NCI-H82 treated with DMSO at 0.1 percent for 48 hours (cell line): ENCODE results near the gene RAVER2.
"Not testable (repeated sequence)": the region's sequence is repeated elsewhere in the genome, so short reads cannot be mapped to it uniquely, and the experiment has no call there.

Experiments used
- DNase-seq: peaks from one replicate; lab custom pipeline; 2025; ENCODE audit not compliant: unreplicated experiment; lab: John Stamatoyannopoulos, UW

The RAVER2 gene, protein sequence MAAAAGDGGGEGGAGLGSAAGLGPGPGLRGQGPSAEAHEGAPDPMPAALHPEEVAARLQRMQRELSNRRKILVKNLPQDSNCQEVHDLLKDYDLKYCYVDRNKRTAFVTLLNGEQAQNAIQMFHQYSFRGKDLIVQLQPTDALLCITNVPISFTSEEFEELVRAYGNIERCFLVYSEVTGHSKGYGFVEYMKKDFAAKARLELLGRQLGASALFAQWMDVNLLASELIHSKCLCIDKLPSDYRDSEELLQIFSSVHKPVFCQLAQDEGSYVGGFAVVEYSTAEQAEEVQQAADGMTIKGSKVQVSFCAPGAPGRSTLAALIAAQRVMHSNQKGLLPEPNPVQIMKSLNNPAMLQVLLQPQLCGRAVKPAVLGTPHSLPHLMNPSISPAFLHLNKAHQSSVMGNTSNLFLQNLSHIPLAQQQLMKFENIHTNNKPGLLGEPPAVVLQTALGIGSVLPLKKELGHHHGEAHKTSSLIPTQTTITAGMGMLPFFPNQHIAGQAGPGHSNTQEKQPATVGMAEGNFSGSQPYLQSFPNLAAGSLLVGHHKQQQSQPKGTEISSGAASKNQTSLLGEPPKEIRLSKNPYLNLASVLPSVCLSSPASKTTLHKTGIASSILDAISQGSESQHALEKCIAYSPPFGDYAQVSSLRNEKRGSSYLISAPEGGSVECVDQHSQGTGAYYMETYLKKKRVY

DNA sequence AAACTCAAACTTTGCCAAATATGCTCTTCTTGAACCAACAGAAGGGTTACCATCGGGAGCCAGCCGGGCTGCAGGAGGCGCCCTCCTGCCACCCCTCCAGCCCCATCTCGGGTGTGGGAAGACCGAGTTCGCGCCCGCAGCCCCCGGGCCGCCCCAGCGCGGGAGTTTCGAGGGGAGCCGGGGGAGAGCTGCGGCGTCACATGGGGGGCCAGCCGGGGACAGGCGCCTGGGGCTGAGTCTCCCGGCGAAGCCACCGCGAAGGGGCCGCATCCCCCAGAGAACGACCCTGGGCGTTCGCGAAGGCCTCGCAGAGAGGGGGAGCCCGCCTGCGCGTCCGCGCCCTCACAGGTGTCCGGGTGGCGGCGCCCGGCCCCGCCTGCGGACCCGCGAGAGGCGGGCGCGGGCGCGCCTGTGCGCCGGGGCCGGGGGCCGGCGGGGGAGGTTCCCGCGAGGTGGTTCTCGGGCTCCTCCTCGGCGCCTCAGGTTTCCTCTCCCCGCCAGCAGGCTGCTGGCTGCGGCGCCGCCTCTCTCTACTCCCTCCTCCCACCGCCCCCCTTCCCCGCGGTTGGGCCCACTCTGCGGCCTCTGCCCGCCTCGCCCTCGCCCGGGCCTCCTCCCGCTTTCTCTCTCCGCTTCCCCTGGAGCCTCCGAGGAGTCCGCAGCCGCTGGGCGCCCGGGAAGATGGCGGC, at the start of gene RAVER2:
Gene RAVER2, plus strand, starts transcription at position 584 of the 689 bp plus-strand sequence. Its CDS starts 98 bp downstream, at position 682.
- peak; percentile 44 for DNase-seq

DNA sequence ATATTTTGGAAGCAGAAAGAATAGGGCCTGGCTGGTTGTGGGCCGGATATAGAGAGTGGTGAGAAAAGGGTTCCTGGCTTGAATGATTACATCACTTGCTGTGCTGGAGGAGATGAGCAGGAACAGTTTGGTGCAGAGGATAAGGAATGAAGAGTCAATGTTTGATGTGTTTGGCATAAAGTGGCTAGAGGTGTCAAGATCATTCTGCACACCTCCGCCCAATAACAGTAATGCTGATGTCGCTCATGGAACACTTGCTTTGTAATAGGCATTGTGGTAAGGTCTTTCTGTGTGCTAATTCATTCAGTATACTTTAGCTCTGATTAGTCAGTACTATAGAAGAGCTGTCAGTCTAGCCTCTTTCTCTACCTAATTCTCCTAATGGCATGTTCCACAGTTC, 48.0 kb upstream of the RAVER2 start:
- DNase-seq, result no peak

- DNase-seq, result no peak
These were observed 45.5 kb upstream of the RAVER2 start for GRCh38 chr1:64699327-64699726.

DNA sequence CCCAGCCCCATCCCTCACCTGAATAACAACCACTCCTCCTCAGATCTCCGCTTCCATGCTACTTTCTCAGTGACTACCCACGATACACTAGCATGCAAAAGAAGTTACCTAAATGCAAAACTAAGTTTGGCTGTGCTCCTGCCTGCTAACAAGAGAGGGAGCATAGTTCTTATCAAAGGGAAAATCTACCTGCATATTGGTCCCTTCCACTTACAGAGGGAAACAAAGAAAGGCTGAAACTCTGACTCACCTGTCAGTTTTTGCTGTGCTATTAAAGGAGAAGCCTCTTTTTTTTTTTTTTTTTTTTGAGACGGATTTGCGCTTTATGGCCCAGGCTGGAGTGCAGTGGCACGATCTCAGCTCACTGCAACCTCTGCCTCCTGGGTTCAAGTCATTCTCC, 43.8 kb upstream of the RAVER2 start:
- DNase-seq, result no peak

GRCh38 chr1:64701886-64702285, 43.0 kb upstream of the RAVER2 start:
- no peak for DNase-seq

DNA sequence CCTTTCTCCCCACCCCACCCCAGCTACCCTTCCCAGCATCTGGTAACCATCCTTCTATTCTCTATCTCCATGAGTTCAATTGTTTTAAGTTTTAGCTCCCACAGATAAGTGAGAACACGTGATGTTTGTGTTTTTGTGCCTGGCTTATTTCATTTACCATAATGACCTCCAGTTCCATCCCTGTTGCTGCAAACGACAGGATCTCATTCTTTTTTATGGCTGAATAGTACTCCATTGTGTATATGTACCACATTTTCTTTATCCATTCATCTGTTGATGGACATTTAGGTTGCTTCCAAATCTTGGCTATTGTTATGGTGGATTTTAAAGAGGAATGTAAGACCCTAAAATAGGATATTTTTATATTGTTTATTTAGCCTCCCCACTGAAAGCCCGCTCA, 42.2 kb upstream of the RAVER2 start:
- DNase-seq, result not testable (repeated sequence)

DNA sequence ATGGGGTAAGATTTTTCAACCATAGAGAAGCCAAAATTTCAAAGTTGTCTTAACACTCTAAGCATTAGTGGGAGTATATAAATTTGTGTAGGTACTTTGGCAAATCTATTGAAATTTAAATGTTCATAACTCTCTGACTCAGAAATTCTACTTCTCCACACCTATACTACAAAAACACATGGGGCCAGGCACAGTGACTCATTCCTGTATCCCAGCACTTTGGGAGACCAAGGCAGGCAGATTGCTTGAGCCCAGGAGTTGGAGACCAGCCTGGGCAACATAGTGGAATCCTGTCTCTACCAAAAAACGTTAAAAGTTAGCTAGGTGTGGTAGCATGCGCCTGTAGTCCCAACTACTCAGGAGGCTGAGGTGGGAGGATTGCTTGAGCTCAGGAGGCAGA, 41.3 kb upstream of the RAVER2 start:
- no peak for DNase-seq

GRCh38 chr1:64705591-64705990, 39.3 kb upstream of the RAVER2 start:
- DNase-seq, result no peak

GRCh38 chr1:64711266-64711665, 33.6 kb upstream of the RAVER2 start:
- no peak for DNase-seq

- no peak for DNase-seq
These were observed 32.8 kb upstream of the RAVER2 start for GRCh38 chr1:64712049-64712448.

GRCh38 chr1:64715186-64715585, 29.7 kb upstream of the RAVER2 start:
- DNase-seq, result no peak

DNA sequence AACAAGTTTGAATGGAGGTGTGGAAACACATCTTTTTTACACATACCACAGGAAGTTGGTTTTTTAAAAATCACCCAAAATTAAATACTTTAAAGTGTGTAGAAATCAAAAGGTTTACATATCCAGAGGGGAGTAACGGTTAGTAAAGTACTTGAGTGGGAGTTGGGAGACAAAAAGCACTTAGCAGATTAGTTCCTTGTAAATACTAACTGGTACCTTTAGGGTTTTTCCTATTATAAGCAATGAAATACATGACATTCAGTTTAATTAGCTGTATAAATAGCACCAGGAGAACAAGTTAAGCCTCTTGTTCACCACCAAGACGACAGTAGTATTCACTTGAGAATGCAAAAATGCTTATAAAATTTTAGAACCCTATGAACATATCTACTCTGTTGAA, 23.7 kb upstream of the RAVER2 start:
- no peak for DNase-seq

DNA sequence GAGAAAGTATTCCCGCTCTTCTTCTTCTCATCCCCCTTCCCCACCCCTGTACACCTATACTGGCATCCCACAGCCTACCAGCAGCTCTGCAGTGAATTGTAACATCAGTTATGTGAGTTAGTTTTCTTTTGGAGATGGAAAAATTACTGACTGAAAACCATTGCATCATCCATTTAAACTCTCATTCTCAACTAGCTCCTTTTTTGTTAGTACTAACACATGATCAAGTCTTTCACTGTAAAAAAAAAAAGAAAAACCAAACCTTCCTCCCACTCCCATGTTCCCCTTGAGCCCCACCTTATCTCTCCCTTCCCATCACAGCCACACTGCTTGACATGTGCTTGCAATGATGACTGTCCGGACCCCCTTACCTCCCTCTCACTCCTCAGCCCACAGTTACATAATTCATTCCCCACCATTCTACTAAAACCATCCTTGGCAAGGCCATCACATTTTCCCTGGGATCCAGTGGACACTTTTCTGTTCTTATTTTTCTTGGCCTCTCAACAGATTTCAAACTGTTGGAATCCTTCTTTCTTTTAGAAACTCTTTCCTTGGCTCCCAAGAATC, 23.2 kb upstream of the RAVER2 start:
- no peak for DNase-seq

- no peak for DNase-seq
These were observed 17.0 kb upstream of the RAVER2 start for GRCh38 chr1:64727861-64728260.

DNA sequence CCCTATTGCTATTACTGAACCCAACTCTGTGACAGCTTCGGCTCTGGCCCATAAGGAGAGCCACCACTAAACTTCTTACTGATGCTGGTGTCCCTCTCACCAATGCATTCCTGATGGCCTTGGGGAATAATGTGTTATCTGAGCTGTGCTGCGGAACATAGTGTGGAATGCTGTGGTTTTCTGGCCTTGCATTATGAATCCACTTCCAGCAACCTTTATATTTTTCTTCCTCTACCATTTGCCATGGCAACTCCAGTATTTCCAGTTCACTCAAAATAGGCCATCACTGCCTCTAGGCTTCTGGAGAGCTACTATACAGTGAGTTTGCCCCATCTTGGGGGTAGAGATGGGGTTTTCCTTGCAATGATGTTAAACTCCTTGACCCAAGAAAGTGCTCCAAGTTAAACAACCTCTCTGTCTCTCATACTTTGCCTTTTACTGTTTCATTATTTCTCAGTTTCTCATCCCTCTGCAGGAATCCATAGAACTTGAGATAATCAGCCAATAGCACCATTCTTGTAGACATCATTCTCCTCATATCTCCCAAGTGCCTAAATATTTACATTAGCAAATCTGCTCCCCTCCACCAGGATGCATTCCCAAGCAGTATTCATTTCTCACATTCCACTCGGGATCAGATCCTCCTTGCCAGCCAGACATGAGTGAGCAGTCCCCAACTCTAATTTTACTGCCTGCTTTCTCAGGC, 11.1 kb upstream of the RAVER2 start:
- DNase-seq, result no peak

DNA sequence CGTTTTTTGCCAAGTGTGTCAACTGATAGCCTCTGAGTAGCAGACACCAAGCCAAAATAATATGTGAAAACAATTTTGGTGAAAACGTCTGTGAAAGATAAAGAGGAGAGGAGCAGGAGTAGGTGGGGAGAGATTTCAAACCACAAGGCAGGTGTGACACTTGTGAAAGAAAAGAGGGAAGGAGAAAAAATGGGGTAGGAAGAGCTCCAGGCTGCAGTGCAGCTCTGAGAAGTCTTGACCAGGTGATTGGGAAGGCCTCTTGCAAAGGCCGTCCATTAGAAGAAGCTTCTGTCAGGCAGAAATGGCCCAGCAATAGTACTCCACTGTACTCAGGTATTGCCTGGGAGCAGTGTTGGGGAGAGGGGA, 10.6 kb upstream of the RAVER2 start:
- no peak for DNase-seq

DNA sequence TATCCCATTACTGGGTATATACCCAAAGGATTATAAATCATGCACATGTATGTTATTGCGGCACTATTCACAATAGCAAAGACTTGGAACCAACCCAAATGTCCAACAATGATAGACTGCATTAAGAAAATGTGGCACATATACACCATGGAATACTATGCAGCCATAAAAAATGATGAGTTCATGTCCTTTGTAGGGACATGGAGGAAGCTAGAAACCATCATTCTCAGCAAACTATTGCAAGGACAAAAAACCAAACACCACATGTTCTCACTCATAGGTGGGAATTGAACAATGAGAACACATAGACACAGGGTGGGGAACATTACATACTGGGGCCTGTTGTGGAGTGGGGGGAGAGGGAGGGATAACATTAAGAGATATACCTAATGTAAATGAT, 4.2 kb upstream of the RAVER2 start:
- not testable (repeated sequence) for DNase-seq

DNA sequence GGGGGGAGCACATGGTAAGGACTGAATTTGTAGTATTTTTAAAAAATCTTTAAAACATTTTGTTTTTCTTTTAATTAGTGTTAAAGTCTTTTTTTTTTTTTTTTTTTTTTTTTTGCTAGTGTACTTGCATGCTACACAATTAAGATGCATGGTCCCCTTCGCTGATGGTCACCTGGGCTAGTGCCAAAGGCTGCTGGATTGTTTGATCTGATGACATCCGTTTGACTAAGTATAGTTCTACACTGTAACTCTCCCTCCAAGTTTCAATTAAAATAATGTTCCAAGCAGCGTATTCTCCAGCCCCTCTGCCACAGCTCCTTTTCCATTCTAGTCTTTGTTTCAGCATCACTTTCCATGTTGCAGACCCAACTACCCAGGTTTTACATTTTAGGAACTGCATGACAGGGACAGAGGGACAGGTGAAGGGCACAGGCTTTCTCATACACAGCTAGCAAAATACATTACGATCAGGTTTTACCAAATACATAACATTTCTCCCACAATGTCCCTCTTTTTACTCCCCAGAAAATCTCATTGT, 852 bp upstream of the RAVER2 start:
- no peak for DNase-seq

GRCh38 chr1:64745181-64745985, 508 bp downstream of the RAVER2 start:
- DNase-seq, result no peak
